CD8-positive, alpha-beta memory T cell (primary cell): ENCODE measurements around the gene PDGFRB. TPM values are rescaled to one million over a fixed set of nuclear protein-coding genes. Genes with fewer than 3 reads are reported as not detected.
A peak's percentile ranks its signal among the peaks of the same experiment; 100 is the strongest.

Experiments
- CTCF ChIA-PET: fragments of 350-600 bp; sonication (Branson Sonifier 250); formaldehyde crosslinking; loops from one replicate; lab custom pipeline; 2021; ENCODE audit warnings: antibody characterized with exemption; lab: Charles Lee
- POLR2A ChIA-PET: fragments of 350-600 bp; sonication (Branson Sonifier 250); formaldehyde crosslinking; loops from one replicate; lab custom pipeline; 2021; ENCODE audit warnings: antibody characterized with exemption; lab: Charles Lee
- DNase-seq, 5 donors: peaks; one replicate each; pipeline versions ENCODE4 v3.0.0 to v3.0.0-alpha.2; 2020 to 2022; ENCODE audit warnings: mixed read lengths in 1 of 5
- H3K27ac ChIP-seq: one replicate; pipeline ENCODE4 v1.7.0; 2013; ENCODE audit warnings: low read depth, mild to moderate bottlenecking, low read length, moderate library complexity
- H3K27me3 ChIP-seq: 2 replicates; pipeline ENCODE4 v1.7.0; 2013; ENCODE audit warnings: low read length, mild to moderate bottlenecking; ENCODE audit not compliant: insufficient read depth, poor library complexity, severe bottlenecking
- H3K36me3 ChIP-seq: 2 replicates; pipeline ENCODE4 v1.7.0; 2013; ENCODE audit warnings: mild to moderate bottlenecking, low read length, moderate library complexity; ENCODE audit not compliant: insufficient read depth
- H3K4me1 ChIP-seq: 2 replicates; pipeline ENCODE4 v1.7.0; 2013; ENCODE audit warnings: mild to moderate bottlenecking, low read length, moderate library complexity; ENCODE audit not compliant: insufficient read depth
- H3K4me3 ChIP-seq: 2 replicates; pipeline ENCODE4 v1.7.0; 2013; ENCODE audit warnings: mild to moderate bottlenecking, low read length
- H3K9me3 ChIP-seq: 2 replicates; pipeline ENCODE4 v1.7.0; 2013; ENCODE audit warnings: mild to moderate bottlenecking, low read length
- H3K27ac Mint-ChIP-seq, 8 donors: one replicate each; pipeline ENCODE4 v1.8.0; 2020 to 2021; ENCODE audit warnings: mixed read lengths in 8 of 8, mild to moderate bottlenecking in 6 of 8, inconsistent platforms in 3 of 8, moderate library complexity in 3 of 8
- H3K27me3 Mint-ChIP-seq, 2 donors: one replicate each; pipeline ENCODE4 v1.8.0; 2020 to 2021; ENCODE audit warnings: mixed read lengths in 2 of 2, mild to moderate bottlenecking in 1 of 2, moderate library complexity in 1 of 2
- H3K36me3 Mint-ChIP-seq, 3 donors: one replicate each; pipeline ENCODE4 v1.8.0; 2020 to 2021; ENCODE audit warnings: mixed read lengths in 3 of 3, inconsistent platforms in 1 of 3, mild to moderate bottlenecking in 1 of 3
- H3K4me1 Mint-ChIP-seq, 3 donors: one replicate each; pipeline ENCODE4 v1.8.0; 2020 to 2021; ENCODE audit warnings: mixed read lengths in 3 of 3, inconsistent platforms in 1 of 3, mild to moderate bottlenecking in 1 of 3
- H3K4me3 Mint-ChIP-seq, 7 donors: one replicate each; pipeline ENCODE4 v1.8.0; 2020 to 2021; ENCODE audit warnings: mixed read lengths in 7 of 7, mild to moderate bottlenecking in 6 of 7, moderate library complexity in 4 of 7, inconsistent platforms in 2 of 7
- H3K9me3 Mint-ChIP-seq, 5 donors: one replicate each; pipeline ENCODE4 v1.8.0; 2020 to 2022; ENCODE audit warnings: mixed read lengths in 5 of 5, mild to moderate bottlenecking in 3 of 5, moderate library complexity in 2 of 5, inconsistent platforms in 1 of 5
- polyA plus RNA-seq: library from polyadenylated mRNA; unstranded; fragments of 300-500 nt; fragmentation: Illumina TruSeq; gene quantifications from one replicate; pipeline ENCODE4 v1.2.3, GENCODE V29; 2021
- total RNA-seq, 2 experiments: library from RNA; stranded (reverse); gene quantifications; one replicate each; pipeline ENCODE4 v1.2.3, GENCODE V29; 2021

The PDGFRB gene
- total and polyA plus RNA-seq, 3 experiments from 2014 or later, result 0.66 to 2.0 (median 0.81) TPM

- no peaks in the 10 kb centered on the region for H3K27me3 ChIP-seq
- H3K4me3 Mint-ChIP-seq, result no peak overlapping the region
- ChIA-PET POLR2A (no interaction called here), CTCF (interaction anchor here (1.1 kb wide), 1 partner anchor 92 kb away, joined by 3 read pairs; no protein-coding TSS in a partner anchor)
- no peaks in the 10 kb centered on the region for H3K9me3 ChIP-seq
- no peak overlapping the region for H3K27ac ChIP-seq
- no peak for DNase-seq
- H3K27ac Mint-ChIP-seq, result no peak overlapping the region
- H3K4me1 Mint-ChIP-seq, result peaks cover 4 to 8% (median 8%) of the 10 kb centered on the region in 3 donors
- H3K27me3 Mint-ChIP-seq, result peaks cover 0 to 1% of the 10 kb centered on the region in 2 donors
- H3K36me3 ChIP-seq, result no peaks in the 10 kb centered on the region
- no peaks in the 10 kb centered on the region for H3K36me3 Mint-ChIP-seq
- H3K4me1 ChIP-seq, result no peaks in the 10 kb centered on the region
- H3K9me3 Mint-ChIP-seq, result no peaks in the 10 kb centered on the region
- H3K4me3 ChIP-seq, result no peak overlapping the region
These were observed 28.8 kb downstream of the PDGFRB start for GRCh38 chr5:150126921-150127265.

GRCh38 chr5:150126199-150126920 lies 29.3 kb downstream of the PDGFRB start:
- no peaks in the 10 kb centered on the region for H3K9me3 ChIP-seq
- POLR2A ChIA-PET, result no interaction called here
- DNase-seq, result no peak
- no peak overlapping the region for H3K4me3 Mint-ChIP-seq
- H3K4me1 ChIP-seq, result no peaks in the 10 kb centered on the region
- H3K27me3 ChIP-seq, result no peaks in the 10 kb centered on the region
- no peak overlapping the region for H3K4me3 ChIP-seq
- H3K27ac ChIP-seq, result no peak overlapping the region
- no peaks in the 10 kb centered on the region for H3K9me3 Mint-ChIP-seq
- H3K4me1 Mint-ChIP-seq, result peaks cover 4 to 8% (median 8%) of the 10 kb centered on the region in 3 donors
- no peaks in the 10 kb centered on the region for H3K36me3 ChIP-seq
- CTCF ChIA-PET, result interaction anchor here (1.1 kb wide), 1 partner anchor 92 kb away, joined by 3 read pairs; no protein-coding TSS in a partner anchor
- peak overlapping the region in 1 of 8 donors; percentile 68 for H3K27ac Mint-ChIP-seq
- peaks cover 0 to 1% of the 10 kb centered on the region in 2 donors for H3K27me3 Mint-ChIP-seq
- H3K36me3 Mint-ChIP-seq, result no peaks in the 10 kb centered on the region

GRCh38 chr5:150125334-150125733 lies 30.3 kb downstream of the PDGFRB start:
- Mint-ChIP-seq H3K4me3 (no peak overlapping the region), H3K27me3 (peaks cover 0 to under 1% of the 10 kb centered on the region in 2 donors), H3K9me3 (no peaks in the 10 kb centered on the region), H3K27ac (peak overlapping the region in 1 of 8 donors; percentile 39), H3K4me1 (peaks cover 4 to 6% (median 4%) of the 10 kb centered on the region in 3 donors), H3K36me3 (no peaks in the 10 kb centered on the region)
- no peaks in the 10 kb centered on the region for H3K27me3 ChIP-seq
- H3K4me1 ChIP-seq, result no peaks in the 10 kb centered on the region
- H3K27ac ChIP-seq, result no peak overlapping the region
- no peak for DNase-seq
- ChIA-PET CTCF (no interaction called here), POLR2A (no interaction called here)
- no peaks in the 10 kb centered on the region for H3K9me3 ChIP-seq
- H3K36me3 ChIP-seq, result no peaks in the 10 kb centered on the region
- no peak overlapping the region for H3K4me3 ChIP-seq

- no peaks in the 10 kb centered on the region for H3K9me3 Mint-ChIP-seq
- peaks cover 0 to 2% (median 0%) of the 10 kb centered on the region in 3 donors for H3K4me1 Mint-ChIP-seq
- Histone ChIP-seq H3K4me1 (no peaks in the 10 kb centered on the region), H3K27ac (no peak overlapping the region), H3K27me3 (no peaks in the 10 kb centered on the region), H3K36me3 (no peaks in the 10 kb centered on the region), H3K9me3 (no peaks in the 10 kb centered on the region), H3K4me3 (no peak overlapping the region)
- H3K36me3 Mint-ChIP-seq, result no peaks in the 10 kb centered on the region
- H3K4me3 Mint-ChIP-seq, result no peak overlapping the region
- CTCF ChIA-PET, result no interaction called here
- H3K27ac Mint-ChIP-seq, result no peak overlapping the region
- POLR2A ChIA-PET, result no interaction called here
- DNase-seq, result no peak
- H3K27me3 Mint-ChIP-seq, result no peaks in the 10 kb centered on the region
These were observed 31.0 kb downstream of the PDGFRB start for GRCh38 chr5:150124596-150124995.

- no peaks in the 10 kb centered on the region for H3K9me3 Mint-ChIP-seq
- no peaks in the 10 kb centered on the region for H3K4me1 ChIP-seq
- POLR2A ChIA-PET, result no interaction called here
- H3K9me3 ChIP-seq, result no peaks in the 10 kb centered on the region
- DNase-seq, result peak in 1 of 5 donors; percentile 14
- H3K4me3 Mint-ChIP-seq, result no peak overlapping the region
- H3K27me3 Mint-ChIP-seq, result peaks cover 0 to 2% of the 10 kb centered on the region in 2 donors
- H3K4me3 ChIP-seq, result no peak overlapping the region
- no peak overlapping the region for H3K27ac ChIP-seq
- H3K4me1 Mint-ChIP-seq, result peaks cover 0 to 2% (median 0%) of the 10 kb centered on the region in 3 donors
- H3K36me3 ChIP-seq, result no peaks in the 10 kb centered on the region
- no peaks in the 10 kb centered on the region for H3K27me3 ChIP-seq
- CTCF ChIA-PET, result no interaction called here
- H3K36me3 Mint-ChIP-seq, result no peaks in the 10 kb centered on the region
- no peak overlapping the region for H3K27ac Mint-ChIP-seq
These were observed 31.5 kb downstream of the PDGFRB start for GRCh38 chr5:150124111-150124557.

GRCh38 chr5:150123542-150123941 lies 32.1 kb downstream of the PDGFRB start:
- no peak overlapping the region for H3K27ac Mint-ChIP-seq
- H3K27me3 Mint-ChIP-seq, result peaks cover 0 to 2% of the 10 kb centered on the region in 2 donors
- ChIA-PET POLR2A (no interaction called here), CTCF (no interaction called here)
- Histone ChIP-seq H3K9me3 (no peaks in the 10 kb centered on the region), H3K4me1 (no peaks in the 10 kb centered on the region), H3K36me3 (no peaks in the 10 kb centered on the region), H3K27me3 (no peaks in the 10 kb centered on the region), H3K27ac (no peak overlapping the region), H3K4me3 (no peak overlapping the region)
- H3K4me3 Mint-ChIP-seq, result no peak overlapping the region
- no peaks in the 10 kb centered on the region for H3K36me3 Mint-ChIP-seq
- no peaks in the 10 kb centered on the region for H3K9me3 Mint-ChIP-seq
- peaks cover 0 to 2% (median 0%) of the 10 kb centered on the region in 3 donors for H3K4me1 Mint-ChIP-seq
- DNase-seq, result no peak

GRCh38 chr5:150122536-150123481 lies 32.8 kb downstream of the PDGFRB start:
- Mint-ChIP-seq H3K9me3 (no peaks in the 10 kb centered on the region), H3K27ac (no peak overlapping the region), H3K27me3 (peaks cover 0 to 2% of the 10 kb centered on the region in 2 donors), H3K4me3 (no peak overlapping the region), H3K36me3 (no peaks in the 10 kb centered on the region), H3K4me1 (peaks cover 0 to 2% (median 0%) of the 10 kb centered on the region in 3 donors)
- Histone ChIP-seq H3K27ac (no peak overlapping the region), H3K36me3 (no peaks in the 10 kb centered on the region), H3K9me3 (no peaks in the 10 kb centered on the region), H3K27me3 (no peaks in the 10 kb centered on the region), H3K4me1 (no peaks in the 10 kb centered on the region), H3K4me3 (no peak overlapping the region)
- ChIA-PET POLR2A (no interaction called here), CTCF (no interaction called here)
- DNase-seq, result peak in 1 of 5 donors; percentile 24

GRCh38 chr5:150122158-150122510 lies 33.5 kb downstream of the PDGFRB start:
- H3K4me3 Mint-ChIP-seq, result no peak overlapping the region
- peak in 1 of 5 donors; percentile 45 for DNase-seq
- ChIA-PET CTCF (no interaction called here), POLR2A (no interaction called here)
- Histone ChIP-seq H3K9me3 (no peaks in the 10 kb centered on the region), H3K27ac (no peak overlapping the region), H3K36me3 (no peaks in the 10 kb centered on the region), H3K4me3 (no peak overlapping the region), H3K4me1 (no peaks in the 10 kb centered on the region), H3K27me3 (no peaks in the 10 kb centered on the region)
- no peaks in the 10 kb centered on the region for H3K9me3 Mint-ChIP-seq
- no peak overlapping the region for H3K27ac Mint-ChIP-seq
- H3K4me1 Mint-ChIP-seq, result peaks cover 0 to 2% (median 0%) of the 10 kb centered on the region in 3 donors
- H3K27me3 Mint-ChIP-seq, result peaks cover 0 to 2% of the 10 kb centered on the region in 2 donors
- no peaks in the 10 kb centered on the region for H3K36me3 Mint-ChIP-seq
